ENCODE measurements around the gene CNPY2. TPM values are rescaled to one million over a fixed set of nuclear protein-coding genes. Genes with fewer than 3 reads are reported as not detected.

CNPY2 gene
- polyA plus RNA-seq, 2 of the 4 experiments (the other 2 are of a cell fraction): 158 to 218 TPM

- WGBS (ENCODE audit: missing lambda C conversion rate): 67% methylated on average over 9 of the region's 9 CpGs
- CTCF ChIA-PET: interaction anchor here (0.5 to 2.0 kb wide), 3 partner anchors 16 to 125 kb away, joined by 3 to 8 read pairs (median 3); partner anchors contain the start of gene STAT2
- POLR2A ChIA-PET: interaction anchor here (0.8 kb wide), 1 partner anchor 22 kb away, joined by 4 read pairs; the partner anchor contains the start of gene CNPY2
- TF ChIP-seq ELK1 (IDR thresholded peaks at IDR 0.05; ENCODE audit: low read depth, low read length): no peak
- TF ChIP-seq, protein P1, sequence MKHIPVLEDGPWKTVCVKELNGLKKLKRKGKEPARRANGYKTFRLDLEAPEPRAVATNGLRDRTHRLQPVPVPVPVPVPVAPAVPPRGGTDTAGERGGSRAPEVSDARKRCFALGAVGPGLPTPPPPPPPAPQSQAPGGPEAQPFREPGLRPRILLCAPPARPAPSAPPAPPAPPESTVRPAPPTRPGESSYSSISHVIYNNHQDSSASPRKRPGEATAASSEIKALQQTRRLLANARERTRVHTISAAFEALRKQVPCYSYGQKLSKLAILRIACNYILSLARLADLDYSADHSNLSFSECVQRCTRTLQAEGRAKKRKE (CRISPR knock-in tag; IDR thresholded peaks at IDR 0.05; ENCODE audit: low read depth): no peak
- TF ChIP-seq SMC3 (IDR thresholded peaks at IDR 0.05): no peak
- TF ChIP-seq E2F6 (IDR thresholded peaks at IDR 0.05; ENCODE audit: borderline replicate concordance, low read depth): no peak
- TF ChIP-seq EHF (CRISPR knock-in tag; IDR thresholded peaks at IDR 0.05): no peak
- TF ChIP-seq HOXA7 (CRISPR knock-in tag; IDR thresholded peaks at IDR 0.05): no peak
- TF ChIP-seq, protein P2, sequence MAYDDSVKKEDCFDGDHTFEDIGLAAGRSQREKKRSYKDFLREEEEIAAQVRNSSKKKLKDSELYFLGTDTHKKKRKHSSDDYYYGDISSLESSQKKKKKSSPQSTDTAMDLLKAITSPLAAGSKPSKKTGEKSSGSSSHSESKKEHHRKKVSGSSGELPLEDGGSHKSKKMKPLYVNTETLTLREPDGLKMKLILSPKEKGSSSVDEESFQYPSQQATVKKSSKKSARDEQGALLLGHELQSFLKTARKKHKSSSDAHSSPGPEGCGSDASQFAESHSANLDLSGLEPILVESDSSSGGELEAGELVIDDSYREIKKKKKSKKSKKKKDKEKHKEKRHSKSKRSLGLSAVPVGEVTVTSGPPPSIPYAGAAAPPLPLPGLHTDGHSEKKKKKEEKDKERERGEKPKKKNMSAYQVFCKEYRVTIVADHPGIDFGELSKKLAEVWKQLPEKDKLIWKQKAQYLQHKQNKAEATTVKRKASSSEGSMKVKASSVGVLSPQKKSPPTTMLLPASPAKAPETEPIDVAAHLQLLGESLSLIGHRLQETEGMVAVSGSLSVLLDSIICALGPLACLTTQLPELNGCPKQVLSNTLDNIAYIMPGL (CRISPR knock-in tag; IDR thresholded peaks at IDR 0.05; ENCODE audit: borderline replicate concordance): no peak
- TF ChIP-seq HOXB5 (CRISPR knock-in tag; IDR thresholded peaks at IDR 0.05): no peak
- H3K4me2 ChIP-seq: no peak within 1 kb of the TSS
- H3K9me3 ChIP-seq: no peaks in the 10 kb centered on the region
- H3K4me1 ChIP-seq: 0 out of 3 replicates have a peak, but pooled peaks cover 7% of the 10 kb centered on the region
- DNase-seq (ENCODE audit: low read depth in 1 of 2, low spot score in 1 of 2) (no peak), ATAC-seq (no peak; a peak in 1 of 6 replicates), FAIRE-seq (no peak)
- H3K4me3 ChIP-seq: no peak within 1 kb of the TSS
- no peak within 1 kb of the TSS for H3K27ac ChIP-seq
Observed at GRCh38 chr12:56338308-56339157, 22.7 kb upstream of the CNPY2 start, which contains the start of gene IL23A. TSS of gene IL23A (plus strand) at chr12:56338884. CDS start at chr12:56339045, 161 bp downstream.

DNA sequence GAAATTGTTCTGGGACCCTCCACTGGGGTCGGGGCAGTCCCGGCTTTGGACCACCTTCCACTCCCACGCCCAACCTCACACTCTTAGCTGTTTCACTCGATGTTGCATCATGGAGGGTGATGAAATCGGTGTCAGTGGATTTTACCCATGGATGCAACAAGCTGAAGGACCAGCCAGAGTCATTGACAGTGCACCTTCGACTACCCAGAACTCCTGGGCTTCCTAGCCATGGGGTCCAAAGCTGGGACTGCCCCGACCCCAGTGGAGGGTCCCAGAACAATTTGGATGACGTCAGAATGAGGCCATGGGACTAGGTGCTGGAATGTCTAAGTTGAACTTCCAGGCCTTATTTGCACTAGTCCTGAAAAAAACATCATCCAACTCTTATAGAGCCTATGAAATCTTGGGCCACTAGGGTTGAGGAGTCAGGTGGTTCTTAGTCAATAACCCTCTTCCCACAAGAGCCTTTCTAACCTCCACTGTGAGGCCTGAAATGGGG is 22.0 kb upstream of the CNPY2 start:
- Histone ChIP-seq H3K27ac (no peak overlapping the region), H3K4me2 (no peak overlapping the region), H3K9me3 (no peaks in the 10 kb centered on the region), H3K4me3 (no peak overlapping the region), H3K4me1 (peaks cover 11% of the 10 kb centered on the region)
- no peak for DNase-seq (ENCODE audit: low read depth in 1 of 2, low spot score in 1 of 2)
- no peak for FAIRE-seq
- CTCF ChIA-PET: interaction anchor here (0.7 to 2.2 kb wide), 6 partner anchors 9 to 127 kb away, joined by 3 to 8 read pairs (median 4); partner anchors contain the start of gene STAT2
- ATAC-seq: no peak
- TF ChIP-seq CEBPB (IDR thresholded peaks at IDR 0.05) (0 out of 4 replicates have a peak, but pooled peaks of 1 of the 2 experiments have one; percentile 41), FOXS1 (CRISPR knock-in tag; IDR thresholded peaks at IDR 0.05) (no peak), POLR2AphosphoS2 (conservative IDR thresholded peaks at IDR 0.05; ENCODE audit: low read length) (no peak), EHMT2 (IDR thresholded peaks at IDR 0.05; ENCODE audit: low read depth) (no peak), POLR2A (IDR thresholded peaks at IDR 0.05; ENCODE audit: low read length) (no peak)
- POLR2A ChIA-PET: interaction anchor here (0.8 kb wide), 1 partner anchor 22 kb away, joined by 4 read pairs; the partner anchor contains the start of gene CNPY2
- WGBS (ENCODE audit: missing lambda C conversion rate): 47% methylated on average over 8 of the region's 8 CpGs

DNA sequence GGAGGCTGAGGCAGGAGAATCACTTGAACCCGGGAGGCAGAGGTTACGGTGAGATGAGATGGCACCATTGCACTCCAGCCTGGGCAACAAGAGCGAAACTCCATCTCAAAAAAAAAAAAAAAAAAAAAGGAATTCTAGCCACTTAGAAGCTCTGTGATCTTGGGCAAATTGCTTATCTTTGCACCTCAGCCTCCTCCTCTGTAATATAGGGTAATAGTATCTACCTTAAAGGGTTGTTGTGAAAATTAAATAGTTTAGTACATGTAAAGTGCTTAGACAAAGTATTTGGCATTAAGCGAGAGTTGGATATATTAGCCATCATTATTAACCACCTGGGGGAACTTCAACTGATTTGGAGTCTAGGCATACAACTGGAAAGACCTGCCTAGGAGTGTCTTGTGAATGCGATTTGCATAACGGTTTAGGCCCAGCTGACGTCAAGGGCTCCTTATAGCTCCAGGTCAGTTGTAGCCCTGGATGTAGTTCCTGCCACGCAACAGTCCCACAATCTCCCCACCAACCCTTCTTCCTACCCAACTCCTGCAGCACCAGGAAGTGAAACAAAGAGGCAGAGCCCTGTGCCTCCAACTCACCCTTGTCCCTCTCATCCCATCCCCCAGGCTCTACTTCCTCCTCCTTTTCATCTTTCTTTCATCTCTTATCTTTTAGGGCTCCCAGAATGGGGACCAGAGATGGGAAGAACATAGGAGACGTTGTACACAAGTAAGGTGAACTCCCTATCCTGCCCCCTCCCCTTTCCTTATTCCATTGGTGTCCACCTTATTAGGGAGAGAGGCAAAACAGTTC is 20.8 kb upstream of the CNPY2 start:
- Histone ChIP-seq H3K4me1 (peaks cover 15% of the 10 kb centered on the region), H3K4me3 (no peak overlapping the region), H3K27ac (no peak overlapping the region), H3K9me3 (no peaks in the 10 kb centered on the region), H3K4me2 (no peak overlapping the region)
- FAIRE-seq (no peak), DNase-seq (ENCODE audit: low read depth in 1 of 2, low spot score in 1 of 2) (no peak), ATAC-seq (no peak)
- POLR2A ChIA-PET: no interaction called here
- CTCF ChIA-PET: interaction anchor here (0.6 to 2.6 kb wide), 6 partner anchors 13 to 127 kb away, joined by 3 to 9 read pairs (median 6); no protein-coding TSS in a partner anchor
- WGBS (ENCODE audit: missing lambda C conversion rate): 87% methylated on average over 9 of the region's 9 CpGs
- TF ChIP-seq PHF8 (IDR thresholded peaks at IDR 0.05; ENCODE audit: borderline replicate concordance, low read depth) (no peak), FOSB (CRISPR knock-in tag; IDR thresholded peaks at IDR 0.05) (no peak), REST (IDR thresholded peaks at IDR 0.05) (no peak), CHD2 (IDR thresholded peaks at IDR 0.05; ENCODE audit: low read length, partially characterized antibody) (no peak), FOSL2 (IDR thresholded peaks at IDR 0.05) (no peak), FOSL2 (CRISPR knock-in tag; IDR thresholded peaks at IDR 0.05) (no peak), FOXS1 (CRISPR knock-in tag; IDR thresholded peaks at IDR 0.05) (no peak), KDM5A (IDR thresholded peaks at IDR 0.05) (no peak)
- TF ChIP-seq, protein P3, sequence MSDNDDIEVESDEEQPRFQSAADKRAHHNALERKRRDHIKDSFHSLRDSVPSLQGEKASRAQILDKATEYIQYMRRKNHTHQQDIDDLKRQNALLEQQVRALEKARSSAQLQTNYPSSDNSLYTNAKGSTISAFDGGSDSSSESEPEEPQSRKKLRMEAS (IDR thresholded peaks at IDR 0.05): no peak

Data from A549 (cell line).